ENCODE results near the gene MYO18A.
A peak's percentile ranks its signal among the peaks of the same experiment; 100 is the strongest.

The MYO18A gene

DNA sequence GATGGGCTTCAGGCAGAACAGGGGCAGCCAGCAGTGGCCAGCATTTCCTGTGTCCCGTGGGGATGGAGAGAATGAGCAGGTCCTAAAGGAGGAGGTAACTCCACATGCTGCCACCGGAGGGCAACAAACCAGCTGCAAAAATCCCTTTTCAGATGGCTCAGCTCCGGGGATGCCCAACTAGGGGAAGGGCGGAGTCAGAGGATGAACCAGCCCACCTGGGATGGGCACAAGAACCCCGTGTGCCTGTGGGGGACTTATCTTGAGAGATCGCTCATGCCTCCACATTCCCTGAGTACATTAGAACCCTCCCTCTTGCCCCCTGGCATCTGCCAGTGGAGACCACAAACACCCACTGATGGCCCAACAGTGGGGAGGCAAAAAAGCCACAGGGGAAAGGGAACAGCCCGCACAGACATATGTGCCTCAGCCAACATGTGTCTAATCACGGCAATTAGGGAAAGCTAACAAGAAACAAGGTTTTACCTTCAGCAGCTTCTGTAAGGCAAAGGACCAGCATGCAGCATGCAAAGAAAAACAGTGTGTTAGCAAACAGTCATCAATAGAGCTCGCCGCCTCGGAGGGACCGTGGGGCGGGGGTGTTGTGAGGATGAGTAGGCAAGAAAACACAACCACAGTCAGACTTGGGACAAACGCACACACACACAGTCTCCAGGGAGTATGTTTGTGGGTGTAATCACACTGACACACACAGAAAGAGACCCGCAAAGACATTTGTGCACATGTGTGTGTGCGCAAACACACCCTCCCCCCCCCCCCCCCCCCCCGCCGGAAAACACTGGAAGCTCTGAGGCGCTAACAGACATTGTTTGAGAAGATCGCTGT, 64.0 kb downstream of the MYO18A start:
- peak; percentile 46 for DNase-seq (ENCODE audit: low read depth)
- no peak overlapping the region for H3K4me3 ChIP-seq (ENCODE audit: low read length)
- TF ChIP-seq, protein P1, sequence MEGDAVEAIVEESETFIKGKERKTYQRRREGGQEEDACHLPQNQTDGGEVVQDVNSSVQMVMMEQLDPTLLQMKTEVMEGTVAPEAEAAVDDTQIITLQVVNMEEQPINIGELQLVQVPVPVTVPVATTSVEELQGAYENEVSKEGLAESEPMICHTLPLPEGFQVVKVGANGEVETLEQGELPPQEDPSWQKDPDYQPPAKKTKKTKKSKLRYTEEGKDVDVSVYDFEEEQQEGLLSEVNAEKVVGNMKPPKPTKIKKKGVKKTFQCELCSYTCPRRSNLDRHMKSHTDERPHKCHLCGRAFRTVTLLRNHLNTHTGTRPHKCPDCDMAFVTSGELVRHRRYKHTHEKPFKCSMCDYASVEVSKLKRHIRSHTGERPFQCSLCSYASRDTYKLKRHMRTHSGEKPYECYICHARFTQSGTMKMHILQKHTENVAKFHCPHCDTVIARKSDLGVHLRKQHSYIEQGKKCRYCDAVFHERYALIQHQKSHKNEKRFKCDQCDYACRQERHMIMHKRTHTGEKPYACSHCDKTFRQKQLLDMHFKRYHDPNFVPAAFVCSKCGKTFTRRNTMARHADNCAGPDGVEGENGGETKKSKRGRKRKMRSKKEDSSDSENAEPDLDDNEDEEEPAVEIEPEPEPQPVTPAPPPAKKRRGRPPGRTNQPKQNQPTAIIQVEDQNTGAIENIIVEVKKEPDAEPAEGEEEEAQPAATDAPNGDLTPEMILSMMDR (conservative IDR thresholded peaks at IDR 0.05; ENCODE audit: low read length), result peak; percentile 59

GRCh38 chr17:29115435-29115834, 64.8 kb downstream of the MYO18A start:
- no peak for DNase-seq (ENCODE audit: low read depth)
- TF ChIP-seq, protein P1 (conservative IDR thresholded peaks at IDR 0.05; ENCODE audit: low read length), result no peak
- no peak overlapping the region for H3K4me3 ChIP-seq (ENCODE audit: low read length)

DNA sequence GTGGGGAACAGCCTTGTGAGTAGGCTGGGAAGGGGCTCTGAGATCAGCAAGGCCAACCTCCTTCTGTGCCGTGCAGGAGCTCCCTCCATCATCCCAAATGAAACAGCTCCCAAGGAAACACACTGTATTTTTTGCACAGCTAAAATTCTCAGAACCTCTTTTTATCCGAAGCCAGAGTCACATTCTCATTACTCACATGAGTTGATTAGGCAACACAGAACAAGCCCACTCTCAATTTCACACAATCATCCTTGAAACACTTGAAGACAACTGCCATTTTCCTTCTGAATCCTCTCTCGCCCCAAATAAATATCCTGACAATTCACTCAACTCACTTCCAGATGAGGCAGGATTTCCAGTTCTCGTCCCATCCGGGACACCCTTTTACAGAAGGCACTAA, 66.1 kb downstream of the MYO18A start:
- no peak overlapping the region for H3K4me3 ChIP-seq (ENCODE audit: low read length)
- no peak for DNase-seq (ENCODE audit: low read depth)
- TF ChIP-seq, protein P1 (conservative IDR thresholded peaks at IDR 0.05; ENCODE audit: low read length), result no peak

- TF ChIP-seq, protein P1 (conservative IDR thresholded peaks at IDR 0.05; ENCODE audit: low read length), result no peak
- no peak for DNase-seq (ENCODE audit: low read depth)
- H3K4me3 ChIP-seq (ENCODE audit: low read length), result no peak overlapping the region
Measured at GRCh38 chr17:29113334-29113733, 66.9 kb downstream of the MYO18A start.

DNA sequence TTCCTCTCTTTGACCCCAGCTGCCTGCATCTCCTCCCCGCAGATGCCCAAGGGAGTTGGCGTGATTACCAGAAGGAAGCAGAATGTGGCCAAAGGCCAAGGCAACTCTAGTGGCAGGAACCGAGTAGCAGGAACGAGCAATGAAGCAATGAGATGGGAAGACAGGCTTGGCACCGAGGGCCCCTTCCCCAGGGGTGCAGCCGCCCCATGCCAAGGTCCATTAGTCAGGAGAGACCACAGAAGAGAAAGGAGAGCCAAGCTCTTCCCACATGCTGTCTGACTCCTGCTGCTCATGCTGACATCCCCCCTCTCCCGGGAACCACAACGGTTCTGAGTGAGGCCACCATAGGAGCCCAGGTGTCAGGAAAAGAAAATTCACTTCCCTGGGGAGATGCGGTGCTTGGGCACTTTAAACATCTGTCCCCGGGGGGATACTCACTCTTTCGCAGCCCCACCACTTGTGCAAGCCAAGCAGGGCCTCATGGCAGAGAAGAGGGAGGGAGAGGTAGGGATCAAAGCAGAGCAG, 67.4 kb downstream of the MYO18A start:
- peak; percentile 69 for DNase-seq (ENCODE audit: low read depth)
- TF ChIP-seq, protein P1 (conservative IDR thresholded peaks at IDR 0.05; ENCODE audit: low read length), result no peak
- H3K4me3 ChIP-seq (ENCODE audit: low read length), result no peak overlapping the region

DNA sequence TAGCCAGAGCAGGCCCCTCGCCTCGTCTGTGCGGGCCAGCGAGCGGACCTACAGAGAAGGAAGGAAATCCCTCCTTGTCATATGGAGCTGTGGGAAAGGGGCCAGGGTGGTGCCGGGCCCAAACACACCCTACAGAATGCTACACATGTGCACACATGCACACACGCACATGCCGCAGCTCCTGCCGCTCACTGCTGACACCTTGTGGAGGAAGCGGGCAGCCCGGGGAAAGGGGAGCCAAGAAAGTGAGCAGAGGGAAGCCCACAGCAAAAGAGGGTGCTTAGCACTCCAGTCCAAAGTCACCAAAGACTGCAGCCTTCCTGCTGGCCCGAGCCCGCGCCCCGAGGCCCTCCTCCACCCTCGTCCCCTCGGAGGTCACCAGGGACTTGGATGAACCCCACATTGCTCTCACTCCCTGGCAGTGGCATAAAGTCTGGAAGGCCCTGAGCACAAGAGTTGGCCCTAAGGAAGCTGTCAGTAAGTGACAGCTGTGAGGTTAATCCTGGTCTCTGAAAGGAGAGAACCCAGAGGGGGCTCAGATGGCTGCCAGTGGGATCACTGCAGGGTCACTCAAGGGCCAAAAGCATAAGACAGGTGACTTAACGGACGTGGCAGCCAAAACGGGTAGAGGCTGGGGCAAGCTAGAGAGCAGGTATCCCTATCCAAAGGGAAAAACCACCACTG, 68.2 kb downstream of the MYO18A start:
- TF ChIP-seq, protein P1 (conservative IDR thresholded peaks at IDR 0.05; ENCODE audit: low read length), result peak; percentile 91
- no peak overlapping the region for H3K4me3 ChIP-seq (ENCODE audit: low read length)
- peak; percentile 65 for DNase-seq (ENCODE audit: low read depth)

Measured in AG10803 (cell line).